HG03565 (cell line): Measurements from ENCODE around the gene BNIP5.

Experiments
- ATAC-seq: cut with Tn5 transposase; IDR thresholded peaks from one replicate; pipeline ENCODE4 v1.9.1; 2021; ENCODE audit warnings: mild to moderate bottlenecking, moderate library complexity; ENCODE audit not compliant: unreplicated experiment

BNIP5 gene

DNA sequence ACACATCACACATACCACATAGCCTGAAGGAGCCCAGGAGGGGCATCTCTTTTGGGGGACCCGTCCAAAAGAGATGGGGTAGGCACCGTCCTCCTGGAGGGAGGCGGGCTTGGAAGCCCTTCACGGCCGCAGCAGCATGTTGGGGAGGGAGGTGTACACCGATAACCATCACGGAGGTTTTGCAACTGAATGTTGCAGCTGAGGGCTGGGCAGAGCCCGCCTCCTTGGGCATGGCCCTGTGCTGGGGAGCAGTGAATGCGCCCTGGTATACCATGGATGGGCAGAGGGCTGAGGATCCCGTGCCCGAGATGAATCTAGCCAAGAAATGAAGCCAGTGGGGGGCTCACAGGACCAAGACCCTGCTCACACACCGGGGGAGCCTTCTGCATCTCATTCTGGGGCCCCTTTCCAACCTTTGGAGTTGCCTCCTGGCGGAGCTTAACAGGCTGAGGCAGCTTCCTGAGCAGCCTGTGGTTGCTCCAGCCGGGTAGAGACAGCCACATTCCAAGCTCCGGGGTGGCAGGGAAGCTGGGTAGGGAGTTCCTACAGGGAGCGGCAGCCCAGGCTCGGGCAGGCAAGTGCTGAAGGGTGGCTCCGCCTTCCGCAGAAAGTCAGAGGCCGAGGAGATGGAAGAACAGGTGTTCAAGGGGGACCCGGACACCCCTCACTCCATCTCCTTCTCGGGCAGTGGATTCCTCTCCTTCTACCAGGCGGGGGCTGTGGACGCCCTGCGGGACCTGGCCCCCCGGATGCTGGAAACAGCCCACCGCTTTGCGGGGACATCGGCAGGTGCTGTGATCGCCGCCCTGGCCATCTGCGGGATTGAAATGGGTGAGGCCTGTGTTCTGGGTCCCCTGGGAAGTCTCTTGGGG is 66.6 kb downstream of the BNIP5 start, which contains the start of gene PNPLA1:
TSS of gene PNPLA1 (plus strand) at position 227 of the 872 bp plus-strand sequence. CDS start at position 627, 400 bp downstream.
- no peak for ATAC-seq

DNA sequence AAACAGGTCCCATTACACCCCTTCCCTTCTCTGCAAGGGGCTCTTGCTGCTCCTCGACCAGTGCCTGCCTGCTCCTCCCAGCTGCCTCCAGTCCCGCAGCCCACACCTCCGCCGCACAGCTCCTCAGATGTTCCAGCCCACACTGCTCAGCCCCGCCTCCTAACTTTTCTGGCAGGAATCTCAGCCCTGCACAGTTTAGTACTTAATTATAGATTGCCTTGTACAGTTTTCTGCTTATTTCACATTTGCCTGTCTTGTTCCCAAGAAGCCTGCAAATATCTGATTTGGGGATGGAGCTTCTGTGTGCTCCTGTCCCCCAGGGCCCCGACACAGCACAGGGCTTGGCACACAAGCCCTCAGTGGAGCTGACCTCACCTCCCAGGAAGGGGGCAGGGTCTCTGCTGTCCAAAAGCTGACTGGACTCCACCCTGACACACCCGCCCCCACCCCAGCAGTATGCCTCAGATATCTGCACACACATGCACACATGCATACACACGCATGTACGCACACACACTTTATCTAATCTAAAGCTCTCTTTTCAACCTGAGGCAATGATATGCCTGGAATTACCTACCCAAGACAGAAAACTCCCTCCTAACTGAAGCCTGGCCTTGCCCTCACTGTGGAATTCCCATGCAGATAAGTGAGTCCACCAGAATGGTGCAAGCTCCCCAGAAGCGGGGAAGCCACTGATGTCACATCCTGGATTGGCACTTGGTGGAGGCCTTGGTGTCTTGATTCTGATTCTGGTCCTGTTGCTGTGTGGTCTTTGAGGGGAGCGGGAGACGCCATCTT is 68.0 kb downstream of the BNIP5 start:
- no peak for ATAC-seq

DNA sequence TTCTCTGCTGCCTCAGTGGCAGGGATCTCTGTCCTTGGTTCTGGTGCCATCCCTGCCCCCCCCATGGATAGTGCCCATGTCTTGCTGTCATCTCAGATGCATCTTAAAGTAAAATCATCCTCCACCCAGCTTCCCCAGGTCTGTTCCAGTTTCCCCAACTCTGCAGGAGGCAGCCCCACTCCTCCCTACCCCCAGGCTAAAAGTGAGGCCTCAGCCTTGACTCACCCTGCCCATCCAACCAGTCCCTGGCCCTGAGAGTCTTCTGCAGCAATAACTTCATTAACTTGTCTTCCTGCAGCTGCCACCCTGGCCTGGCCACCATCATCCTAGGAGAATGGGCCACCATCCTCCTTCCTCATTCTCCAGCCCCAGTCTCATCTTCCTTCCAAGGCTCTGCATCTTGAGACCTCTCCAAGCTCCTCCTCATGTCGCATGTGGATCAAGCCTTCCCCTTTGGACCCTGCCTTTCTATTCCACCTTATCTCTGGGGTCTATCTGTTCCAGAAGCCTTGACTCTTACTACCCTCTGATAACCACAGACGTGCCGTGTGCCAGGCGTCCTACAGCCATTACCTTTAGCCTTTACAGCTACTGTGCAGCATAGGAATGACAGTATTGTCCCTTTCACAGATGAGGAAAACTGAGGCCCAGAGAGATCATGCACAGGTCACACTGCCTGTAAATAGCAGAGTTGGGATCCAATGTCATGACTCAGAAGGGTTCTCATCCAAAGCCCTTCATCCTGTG is 68.8 kb downstream of the BNIP5 start:
- no peak for ATAC-seq

DNA sequence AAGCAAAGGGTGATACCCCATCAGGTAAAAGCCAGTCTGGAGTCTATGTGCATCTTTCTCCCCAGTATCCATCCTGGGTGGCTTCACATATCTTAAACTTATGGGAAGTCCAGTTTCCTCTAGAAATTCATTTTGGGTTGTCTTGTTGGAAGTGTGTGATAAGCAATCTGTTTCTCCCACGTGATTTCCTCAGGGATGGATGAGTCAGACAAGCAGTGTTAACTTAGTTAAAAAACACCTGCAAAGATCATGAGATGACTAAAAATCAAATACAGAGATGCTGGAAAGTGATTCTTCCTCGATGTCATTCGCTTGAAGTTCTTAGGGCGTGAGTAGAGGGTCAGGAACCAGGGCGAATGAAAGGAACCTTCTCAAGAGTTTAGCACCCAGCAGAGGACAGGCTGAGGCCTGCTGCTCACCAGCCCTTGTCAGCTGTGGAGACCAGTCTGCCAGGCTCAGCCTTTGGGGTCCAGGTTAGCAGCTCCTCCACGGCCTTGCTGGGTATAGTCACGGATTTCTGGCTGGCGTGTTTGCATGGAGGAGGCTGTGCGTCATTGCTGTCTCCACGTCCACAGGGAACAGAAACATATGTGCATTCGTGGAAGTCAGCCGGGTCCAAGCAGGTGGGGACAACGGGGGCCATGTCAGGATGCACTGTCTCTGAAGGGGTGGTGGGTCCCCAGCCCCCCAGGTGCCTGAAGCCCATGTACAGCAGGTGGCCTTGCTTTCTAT is 69.6 kb downstream of the BNIP5 start:
- no peak for ATAC-seq
